NCI-H1092 (cell line): ENCODE data around the gene NID2.

Experiments used
- DNase-seq: peaks from one replicate; lab custom pipeline; 2025; lab: John Stamatoyannopoulos, UW

Gene NID2

GRCh38 chr14:52058341-52058740 lies 10.5 kb downstream of the NID2 start:
- DNase-seq = no peak

- no peak for DNase-seq
Measured at GRCh38 chr14:52055167-52055566, 13.7 kb downstream of the NID2 start.

- DNase-seq = no peak
Measured at GRCh38 chr14:52054678-52055077, 14.2 kb downstream of the NID2 start.

- DNase-seq = no peak
Measured at GRCh38 chr14:52053044-52053443, 15.8 kb downstream of the NID2 start.

- DNase-seq = no peak
Measured at GRCh38 chr14:52052288-52052943, 16.4 kb downstream of the NID2 start.

- no peak for DNase-seq
Measured at GRCh38 chr14:52051871-52052270, 17.0 kb downstream of the NID2 start.

GRCh38 chr14:52051251-52051650 lies 17.6 kb downstream of the NID2 start:
- no peak for DNase-seq

GRCh38 chr14:52049721-52050588 lies 18.9 kb downstream of the NID2 start:
- DNase-seq = no peak

- DNase-seq = no peak
Measured at GRCh38 chr14:52049271-52049670, 19.6 kb downstream of the NID2 start.

- DNase-seq = peak; percentile 10
Measured at GRCh38 chr14:52048641-52049204, 20.1 kb downstream of the NID2 start.

GRCh38 chr14:52048116-52048515 lies 20.7 kb downstream of the NID2 start:
- DNase-seq = no peak

GRCh38 chr14:52046376-52046917 lies 22.4 kb downstream of the NID2 start:
- no peak for DNase-seq

- no peak for DNase-seq
Measured at GRCh38 chr14:52044791-52045522, 23.9 kb downstream of the NID2 start.

- DNase-seq = peak; percentile 52
Measured at GRCh38 chr14:52043690-52044089, 25.2 kb downstream of the NID2 start.

- no peak for DNase-seq
Measured at GRCh38 chr14:52042371-52043289, 26.2 kb downstream of the NID2 start.

- no peak for DNase-seq
Measured at GRCh38 chr14:52040598-52040997, 28.3 kb downstream of the NID2 start.

GRCh38 chr14:52039124-52039815 lies 29.6 kb downstream of the NID2 start:
- DNase-seq = no peak

GRCh38 chr14:52033101-52033642 lies 35.7 kb downstream of the NID2 start:
- no peak for DNase-seq

- no peak for DNase-seq
Measured at GRCh38 chr14:52032204-52032801, 36.6 kb downstream of the NID2 start.

GRCh38 chr14:52031781-52032180 lies 37.1 kb downstream of the NID2 start:
- no peak for DNase-seq
